H9 (cell line): ENCODE data around the gene ADGB. TPM values are rescaled to one million over a fixed set of nuclear protein-coding genes. Genes with fewer than 3 reads are reported as not detected.

Experiments
- DNase-seq: peaks from one replicate; pipeline ENCODE4 v3.0.0-alpha.2; 2017
- H2AFZ ChIP-seq: one replicate; pipeline ENCODE4 v1.6.1; 2013; ENCODE audit warnings: mild to moderate bottlenecking, low read length, control low read depth, moderate library complexity
- H2AK5ac ChIP-seq: 2 replicates; pipeline ENCODE4 v1.6.1; 2013; ENCODE audit warnings: low read length, control low read depth, mixed read lengths; ENCODE audit not compliant: insufficient read length
- H2BK120ac ChIP-seq: one replicate; pipeline ENCODE4 v1.6.1; 2013; ENCODE audit warnings: low read depth, mild to moderate bottlenecking, low read length, control low read depth, inconsistent platforms; ENCODE audit not compliant: poor library complexity, severe bottlenecking
- H2BK12ac ChIP-seq: 2 replicates; pipeline ENCODE4 v1.6.1; 2013; ENCODE audit warnings: low read length, control low read depth, mixed read lengths, low read depth; ENCODE audit not compliant: insufficient read length
- H2BK15ac ChIP-seq: 2 replicates; pipeline ENCODE4 v1.6.1; 2013; ENCODE audit warnings: low read depth, low read length, control low read depth
- H2BK20ac ChIP-seq: one replicate; pipeline ENCODE4 v1.6.1; 2013; ENCODE audit warnings: low read depth, mild to moderate bottlenecking, low read length, control low read depth, inconsistent platforms; ENCODE audit not compliant: poor library complexity, severe bottlenecking
- H2BK5ac ChIP-seq: 2 replicates; pipeline ENCODE4 v1.6.1; 2013; ENCODE audit warnings: low read length, control low read depth, mixed read lengths; ENCODE audit not compliant: insufficient read length
- H3K14ac ChIP-seq: 2 replicates; pipeline ENCODE4 v1.6.1; 2013; ENCODE audit warnings: low read length, control low read depth; ENCODE audit not compliant: insufficient read depth
- H3K18ac ChIP-seq: 2 replicates; pipeline ENCODE4 v1.6.1; 2013; ENCODE audit warnings: low read depth, mild to moderate bottlenecking, mixed read lengths, low read length, control low read depth; ENCODE audit not compliant: insufficient read length
- H3K23ac ChIP-seq: 2 replicates; pipeline ENCODE4 v1.6.1; 2013; ENCODE audit warnings: low read length, control low read depth, mixed read lengths, low read depth; ENCODE audit not compliant: insufficient read length
- H3K23me2 ChIP-seq: 2 replicates; pipeline ENCODE4 v1.6.1; 2013; ENCODE audit warnings: low read depth, mild to moderate bottlenecking, mixed read lengths, low read length, control low read depth; ENCODE audit not compliant: insufficient read length, poor library complexity, severe bottlenecking
- H3K27ac ChIP-seq: 2 replicates; pipeline ENCODE4 v1.5.1; 2013; ENCODE audit warnings: low read length, control low read depth, mixed read lengths, low read depth; ENCODE audit not compliant: insufficient read length
- H3K27me3 ChIP-seq: 2 replicates; pipeline ENCODE4 v1.6.1; 2013; ENCODE audit warnings: low read length, control low read depth, inconsistent platforms; ENCODE audit not compliant: insufficient read depth
- H3K4ac ChIP-seq: 2 replicates; pipeline ENCODE4 v1.6.1; 2013; ENCODE audit warnings: low read depth, mild to moderate bottlenecking, control low read depth, inconsistent platforms, low read length, moderate library complexity
- H3K4me1 ChIP-seq: 2 replicates; pipeline ENCODE4 v1.6.1; 2013; ENCODE audit warnings: low read length, control low read depth, inconsistent platforms; ENCODE audit not compliant: insufficient read depth
- H3K4me2 ChIP-seq: 2 replicates; pipeline ENCODE4 v1.6.1; 2013; ENCODE audit warnings: low read length, control low read depth, mixed read lengths; ENCODE audit not compliant: insufficient read length, insufficient read depth
- H3K56ac ChIP-seq: 2 replicates; pipeline ENCODE4 v1.6.1; 2013; ENCODE audit warnings: low read depth, mild to moderate bottlenecking, mixed read lengths, low read length, control low read depth; ENCODE audit not compliant: insufficient read length
- H3K79me1 ChIP-seq: 2 replicates; pipeline ENCODE4 v1.6.1; 2013; ENCODE audit warnings: low read depth, mild to moderate bottlenecking, moderate library complexity, low read length, control low read depth, inconsistent platforms; ENCODE audit not compliant: insufficient read depth, poor library complexity, severe bottlenecking
- H3K79me2 ChIP-seq: 2 replicates; pipeline ENCODE4 v1.6.1; 2013; ENCODE audit warnings: low read length, control low read depth, inconsistent platforms; ENCODE audit not compliant: insufficient read depth
- H3K9ac ChIP-seq: 2 replicates; pipeline ENCODE4 v1.6.1; 2013; ENCODE audit warnings: low read length, control low read depth, mixed read lengths; ENCODE audit not compliant: insufficient read length; ENCODE audit errors: extremely low read depth
- H3K9me3 ChIP-seq: one replicate; pipeline ENCODE4 v1.6.1; 2013; ENCODE audit warnings: low read depth, low read length, inconsistent platforms; ENCODE audit not compliant: control insufficient read depth
- H3T11ph ChIP-seq: one replicate; pipeline ENCODE4 v1.6.1; 2013; ENCODE audit warnings: mild to moderate bottlenecking, low read length, control low read depth, inconsistent platforms
- H4K20me1 ChIP-seq: one replicate; pipeline ENCODE4 v1.6.1; 2013; ENCODE audit not compliant: control insufficient read depth, insufficient read length, insufficient read depth
- H4K5ac ChIP-seq: 2 replicates; pipeline ENCODE4 v1.6.1; 2013; ENCODE audit warnings: low read depth, mild to moderate bottlenecking, mixed read lengths, low read length, control low read depth; ENCODE audit not compliant: insufficient read length
- H4K8ac ChIP-seq: replicated peaks from 2 replicates; pipeline ENCODE4 v1.6.1; 2013; ENCODE audit warnings: low read length, control low read depth, mixed read lengths, low read depth; ENCODE audit not compliant: insufficient read length
- H4K91ac ChIP-seq: 2 replicates; pipeline ENCODE4 v1.6.1; 2013; ENCODE audit warnings: low read depth, mild to moderate bottlenecking, moderate library complexity, mixed read lengths, low read length, control low read depth; ENCODE audit not compliant: insufficient read length
- H3K27ac Mint-ChIP-seq, 3 experiments: 2 replicates in 2 of 3; 3 replicates in 1 of 3; pipeline ENCODE4 v1.8.0; 2020 to 2021; ENCODE audit warnings: mixed read lengths in 3 of 3, mild to moderate bottlenecking in 1 of 3, moderate library complexity in 1 of 3
- H3K27me3 Mint-ChIP-seq: 2 replicates; pipeline ENCODE4 v1.8.0; 2021; ENCODE audit warnings: low read depth, mild to moderate bottlenecking, moderate library complexity, mixed read lengths
- H3K36me3 Mint-ChIP-seq, 3 experiments: 2 replicates in 2 of 3; 3 replicates in 1 of 3; pipeline ENCODE4 v1.8.0; 2020 to 2021; ENCODE audit warnings: low read depth in 3 of 3, mixed read lengths in 3 of 3; ENCODE audit not compliant: insufficient read depth in 1 of 3
- H3K4me1 Mint-ChIP-seq, 2 experiments: 2 replicates each; pipeline ENCODE4 v1.8.0; 2020; ENCODE audit warnings: mixed read lengths in 2 of 2
- H3K4me3 Mint-ChIP-seq, 2 experiments: 2 replicates in 1 of 2; 3 replicates in 1 of 2; pipeline ENCODE4 v1.8.0; 2020 to 2021; ENCODE audit warnings: mild to moderate bottlenecking in 2 of 2, mixed read lengths in 2 of 2, moderate library complexity in 1 of 2
- H3K9me3 Mint-ChIP-seq, 2 experiments: 2 replicates in 1 of 2; 3 replicates in 1 of 2; pipeline ENCODE4 v1.8.0; 2020; ENCODE audit warnings: mild to moderate bottlenecking in 2 of 2, mixed read lengths in 2 of 2, moderate library complexity in 1 of 2
- CTCF ChIP-seq: fragments of 200-600 bp; sonication (generic); conservative IDR thresholded peaks from 3 replicates; pipeline ENCODE4 v1.8.0; 2021; ENCODE audit warnings: antibody characterized with exemption, mild to moderate bottlenecking
- WGBS: extraction: QIAGEN DNeasy Blood & Tissue Kit; methylation state at CpG from one replicate; pipeline ENCODE4 v1.1.7; 2013; ENCODE audit warnings: missing lambda C conversion rate, low lambda C conversion rate, mixed read lengths; ENCODE audit not compliant: insufficient read length; ENCODE audit errors: extremely low coverage; 5-methylcytosine and 5-hydroxymethylcytosine counted together
- total RNA-seq: library from RNA; stranded (reverse); gene quantifications from 2 replicates; pipeline ENCODE4 v1.2.1, GENCODE V29; 2021

ADGB gene
- total RNA-seq, 1 experiment from 2014 or later = not detected

DNA sequence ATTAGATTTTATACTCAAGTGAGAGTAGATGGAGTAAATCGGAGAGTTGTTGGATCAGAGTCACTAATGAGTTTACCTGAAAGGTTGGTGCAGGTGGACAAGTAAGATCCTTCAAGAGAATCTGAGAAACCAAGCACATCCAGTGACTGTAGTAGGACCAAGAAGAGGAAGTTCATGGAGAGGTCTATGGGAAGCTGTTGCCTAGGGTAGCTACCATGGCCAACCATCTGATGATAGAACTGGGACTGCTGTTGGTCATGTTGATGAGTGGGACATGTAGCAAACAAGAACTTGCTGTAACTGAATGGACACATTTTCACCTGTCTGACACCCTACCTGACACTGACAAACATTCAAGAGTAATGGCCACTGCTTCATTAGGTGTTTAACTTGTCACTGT lies 11.3 kb upstream of the ADGB start:
- Histone ChIP-seq H2BK20ac (no peak overlapping the region), H4K5ac (no peak overlapping the region), H3K14ac (no peak overlapping the region), H2BK120ac (no peak overlapping the region), H2BK5ac (no peak overlapping the region), H3K27me3 (no peaks in the 10 kb centered on the region), H3K9me3 (no peaks in the 10 kb centered on the region), H3K79me2 (no peaks in the 10 kb centered on the region), H3K9ac (no peak overlapping the region), H3K4ac (no peak overlapping the region), H4K8ac (no peak overlapping the region), H2BK15ac (no peak overlapping the region), H3K4me1 (no peaks in the 10 kb centered on the region), H3K56ac (no peak overlapping the region), H3K27ac (no peak overlapping the region), H3K79me1 (no peaks in the 10 kb centered on the region), H2BK12ac (no peak overlapping the region), H3K18ac (no peak overlapping the region), H4K20me1 (no peaks in the 10 kb centered on the region), H3K4me2 (no peak overlapping the region), H3T11ph (no peak overlapping the region), H3K23me2 (no peaks in the 10 kb centered on the region), H2AFZ (no peak overlapping the region), H4K91ac (no peak overlapping the region), H3K23ac (no peak overlapping the region), H2AK5ac (no peak overlapping the region)
- H3K9me3 Mint-ChIP-seq = no peaks in the 10 kb centered on the region
- no peak for DNase-seq
- H3K4me3 Mint-ChIP-seq = no peak overlapping the region
- no peak for TF ChIP-seq CTCF
- WGBS = no CpG with 5 or more reads among the region's 1 CpG
- H3K27me3 Mint-ChIP-seq = no peaks in the 10 kb centered on the region
- no peaks in the 10 kb centered on the region for H3K36me3 Mint-ChIP-seq
- no peak overlapping the region for H3K27ac Mint-ChIP-seq
- no peaks in the 10 kb centered on the region for H3K4me1 Mint-ChIP-seq
